HG02571 (cell line): ENCODE results near the gene ZFP36L2.

Source experiments
- ATAC-seq: cut with Tn5 transposase; IDR thresholded peaks from one replicate; pipeline ENCODE4 v1.9.1; 2021; ENCODE audit warnings: mild to moderate bottlenecking, moderate library complexity; ENCODE audit not compliant: unreplicated experiment

Gene ZFP36L2

DNA sequence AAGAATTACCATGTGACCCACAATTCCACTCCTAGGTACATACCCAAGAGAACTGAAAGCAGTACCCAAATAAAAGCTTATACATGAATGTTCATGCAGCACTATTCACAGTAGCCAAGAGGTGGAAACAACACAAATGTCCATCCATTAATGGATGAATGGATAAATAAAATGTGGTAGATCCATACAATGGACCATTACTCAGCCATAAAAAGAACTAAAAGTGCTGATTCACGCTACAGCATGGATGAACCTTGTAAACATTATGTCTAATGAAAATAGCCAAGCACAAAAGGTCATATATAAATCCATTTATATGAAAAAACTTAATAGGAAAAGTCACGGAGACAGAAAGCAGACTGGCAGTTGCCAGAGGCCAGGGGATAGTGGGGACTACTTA is 23.6 kb upstream of the ZFP36L2 start:
- ATAC-seq, result no peak

DNA sequence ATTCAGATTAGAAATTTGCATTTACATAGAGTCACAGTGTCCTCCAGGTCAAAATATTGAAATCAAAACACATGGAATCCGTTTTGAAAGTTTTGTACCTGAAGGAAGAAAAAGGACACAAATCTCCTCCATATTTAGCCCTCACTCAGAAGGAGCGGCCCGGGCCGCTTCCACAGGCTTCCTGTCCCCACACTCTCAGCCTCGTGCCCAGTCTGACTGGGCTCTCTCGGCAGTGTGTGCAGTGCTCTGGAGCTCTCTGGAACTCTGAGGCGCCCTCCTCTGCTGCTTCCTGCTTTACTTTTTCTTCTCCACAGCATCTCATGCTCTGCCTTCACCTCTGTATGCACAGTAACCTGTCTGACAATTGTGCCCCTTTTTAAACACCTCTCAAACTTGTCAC is 22.2 kb upstream of the ZFP36L2 start:
- no peak for ATAC-seq

DNA sequence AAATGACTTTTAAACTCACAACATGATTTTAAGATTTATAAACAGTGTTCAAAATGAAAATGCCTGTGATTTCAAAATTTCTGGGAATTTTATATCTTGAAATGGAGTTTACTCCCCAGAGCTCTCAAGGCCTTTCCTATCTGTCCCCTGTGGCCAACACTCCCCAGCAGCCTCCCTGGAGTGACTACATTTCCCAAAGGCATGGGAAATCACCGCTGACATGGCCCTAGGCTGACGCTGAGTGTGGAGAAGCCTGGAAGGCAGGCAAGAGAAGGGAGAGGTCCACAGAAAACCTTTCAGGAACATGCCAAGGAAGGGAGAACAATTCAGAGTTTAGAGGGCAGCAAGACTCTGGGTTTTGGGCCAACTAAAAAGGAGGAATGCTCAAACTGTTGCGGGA is 20.2 kb upstream of the ZFP36L2 start:
- no peak for ATAC-seq

DNA sequence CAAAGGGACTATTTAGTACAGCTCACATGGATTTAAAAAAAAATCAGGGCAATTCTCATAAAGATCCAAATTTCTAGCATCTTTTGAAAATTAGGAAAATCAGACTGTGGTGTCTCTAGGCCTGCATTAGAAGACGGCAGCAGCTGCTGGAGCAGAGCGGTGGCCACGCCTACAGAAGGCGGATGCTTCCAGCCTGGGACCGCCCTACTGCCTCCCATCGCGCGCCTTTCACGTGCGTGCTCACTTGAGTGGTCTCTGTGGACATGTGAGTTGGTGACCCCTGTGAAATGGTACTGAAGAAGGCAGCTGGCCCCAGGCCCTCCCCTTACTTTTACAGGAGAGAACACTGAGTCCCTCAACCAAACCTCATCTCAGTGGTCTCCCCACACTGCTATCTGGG is 15.2 kb upstream of the ZFP36L2 start:
- no peak for ATAC-seq

DNA sequence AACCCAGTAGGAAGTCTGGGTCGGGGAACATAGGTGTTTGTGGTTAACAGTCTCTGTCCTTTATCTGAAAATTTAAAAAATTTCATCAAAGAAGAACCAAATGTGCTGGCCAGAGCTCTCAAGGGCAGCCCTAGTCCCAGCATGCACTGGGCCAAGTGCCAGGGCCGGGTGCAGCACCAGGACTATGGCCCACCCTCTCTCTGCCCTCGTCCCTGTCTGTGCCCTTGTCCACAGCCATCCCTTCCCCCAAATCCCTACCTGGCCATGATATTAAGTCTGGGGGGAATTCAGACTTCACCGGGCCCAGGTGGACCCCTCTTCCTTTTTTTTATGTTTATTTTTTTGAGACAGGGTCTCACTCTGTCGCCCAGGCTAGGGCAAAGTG is 14.4 kb upstream of the ZFP36L2 start:
- ATAC-seq, result no peak

DNA sequence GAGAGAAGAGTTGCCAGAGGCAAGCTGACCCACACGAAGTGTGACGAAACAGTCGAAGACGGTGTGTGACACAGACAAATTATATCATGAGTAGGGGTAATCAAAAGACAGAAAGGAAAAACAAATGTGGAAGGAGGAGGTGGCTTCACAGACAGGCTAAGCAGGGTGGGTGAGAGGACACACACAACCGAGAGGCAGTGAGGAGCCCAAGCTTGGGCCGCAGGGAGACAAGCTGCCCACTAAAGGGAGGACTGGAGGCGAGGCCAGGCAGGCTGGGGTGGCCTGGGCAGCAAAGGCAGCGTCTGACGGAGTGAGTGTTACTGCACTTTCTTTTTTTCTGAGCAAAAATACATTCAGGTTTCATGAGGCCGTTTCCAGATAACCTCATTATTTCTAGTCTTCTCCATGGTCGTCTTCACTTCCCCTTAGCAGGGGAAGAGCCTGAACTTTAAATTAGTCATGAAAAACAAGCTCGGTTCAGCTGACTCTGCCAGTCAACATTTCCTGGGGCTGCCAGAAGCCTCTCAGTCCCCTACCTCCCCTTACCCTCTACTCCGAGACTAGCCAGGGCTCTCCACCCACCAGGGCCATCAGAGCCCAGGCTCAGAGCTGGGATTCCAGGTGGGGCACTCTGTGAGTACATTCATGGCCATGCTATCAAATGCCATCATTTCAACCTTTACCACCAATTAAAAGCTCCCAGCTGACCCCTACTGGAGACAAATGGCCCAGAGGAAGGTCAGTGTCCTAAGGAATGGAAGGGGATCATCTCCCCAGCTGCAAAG is 13.8 kb upstream of the ZFP36L2 start:
- no peak for ATAC-seq

DNA sequence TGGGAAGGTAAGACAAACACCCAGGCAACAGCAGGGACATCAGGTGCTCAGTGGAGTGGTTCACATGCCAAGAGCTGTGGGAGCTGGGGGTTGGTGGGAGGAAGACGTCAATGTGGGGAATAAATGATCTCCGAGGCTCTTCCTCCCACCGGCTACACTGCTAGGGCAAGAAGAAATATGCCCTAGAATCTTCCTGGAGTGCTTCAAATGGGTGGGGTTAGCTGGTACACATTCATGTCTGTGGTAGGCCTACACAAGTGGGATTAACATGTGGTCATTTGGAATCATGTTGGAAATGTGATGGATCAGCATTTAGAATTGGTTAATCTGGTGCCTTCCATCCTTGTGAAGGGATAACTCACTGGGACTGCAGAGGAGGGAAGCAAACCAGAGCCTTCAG is 12.4 kb upstream of the ZFP36L2 start:
- ATAC-seq, result no peak

DNA sequence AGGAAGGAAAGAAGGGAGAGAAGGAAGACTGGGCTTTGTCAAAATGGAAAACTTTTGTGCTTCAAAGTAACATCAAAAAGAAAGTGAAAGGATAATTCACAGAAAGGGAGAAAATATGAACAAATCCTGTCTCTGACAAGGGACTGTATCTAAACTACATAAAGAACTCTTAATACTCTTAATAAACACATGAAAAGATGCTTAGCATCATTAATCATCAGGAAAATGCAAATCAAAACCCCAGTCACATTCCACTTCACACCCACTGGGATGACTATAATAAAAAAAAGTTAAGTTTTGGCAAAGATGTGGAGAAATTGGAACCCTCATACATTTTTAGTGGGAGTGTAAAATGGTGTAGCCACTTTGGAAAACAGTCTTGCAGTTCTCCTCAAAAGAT is 11.8 kb upstream of the ZFP36L2 start:
- no peak for ATAC-seq

DNA sequence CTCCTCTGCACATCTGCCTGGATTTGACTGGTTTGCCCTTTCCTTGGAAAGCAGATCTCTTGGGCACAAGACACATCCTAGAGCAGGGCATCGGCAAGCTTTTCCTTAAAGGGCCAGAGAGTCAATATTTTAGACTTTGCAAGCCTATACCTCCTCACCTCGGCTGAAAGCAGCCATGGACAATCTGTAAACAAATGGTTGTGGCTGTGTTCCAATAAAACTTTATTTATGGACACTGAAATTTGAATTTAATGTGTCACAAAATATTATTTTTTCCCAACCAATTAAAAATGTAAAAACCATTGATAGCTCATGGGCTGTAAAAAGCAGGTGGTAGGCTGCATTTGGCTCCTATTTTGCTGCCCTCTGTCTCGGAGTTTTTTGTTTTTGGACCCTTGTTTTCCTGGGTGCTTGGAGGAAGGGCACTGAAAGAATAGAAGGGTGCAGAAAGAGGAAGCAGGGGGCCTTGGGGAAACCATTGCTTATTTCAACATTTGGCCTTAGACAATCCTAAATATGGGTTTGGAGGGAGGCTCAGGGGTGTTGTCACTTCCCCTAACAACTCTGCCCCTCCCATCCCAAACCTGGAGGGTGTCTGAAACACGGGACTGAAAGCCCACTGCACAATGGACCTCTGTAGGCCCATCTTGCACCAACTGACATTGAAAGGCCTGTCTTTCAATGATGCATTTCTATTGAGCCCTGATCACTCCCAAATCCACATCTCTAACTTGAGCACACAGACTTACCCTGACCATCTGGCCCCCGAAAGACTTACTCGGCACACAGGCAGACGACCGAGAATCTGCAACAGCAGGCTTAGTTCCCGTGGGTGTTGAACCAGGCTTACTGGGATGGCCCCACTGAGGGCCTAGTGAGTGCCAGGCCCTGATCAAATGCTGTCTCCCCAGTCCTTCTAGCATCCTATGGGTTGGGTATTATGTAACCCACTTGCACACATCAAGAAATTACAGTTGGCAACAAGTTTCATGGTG is 7.1 kb upstream of the ZFP36L2 start:
- no peak for ATAC-seq

DNA sequence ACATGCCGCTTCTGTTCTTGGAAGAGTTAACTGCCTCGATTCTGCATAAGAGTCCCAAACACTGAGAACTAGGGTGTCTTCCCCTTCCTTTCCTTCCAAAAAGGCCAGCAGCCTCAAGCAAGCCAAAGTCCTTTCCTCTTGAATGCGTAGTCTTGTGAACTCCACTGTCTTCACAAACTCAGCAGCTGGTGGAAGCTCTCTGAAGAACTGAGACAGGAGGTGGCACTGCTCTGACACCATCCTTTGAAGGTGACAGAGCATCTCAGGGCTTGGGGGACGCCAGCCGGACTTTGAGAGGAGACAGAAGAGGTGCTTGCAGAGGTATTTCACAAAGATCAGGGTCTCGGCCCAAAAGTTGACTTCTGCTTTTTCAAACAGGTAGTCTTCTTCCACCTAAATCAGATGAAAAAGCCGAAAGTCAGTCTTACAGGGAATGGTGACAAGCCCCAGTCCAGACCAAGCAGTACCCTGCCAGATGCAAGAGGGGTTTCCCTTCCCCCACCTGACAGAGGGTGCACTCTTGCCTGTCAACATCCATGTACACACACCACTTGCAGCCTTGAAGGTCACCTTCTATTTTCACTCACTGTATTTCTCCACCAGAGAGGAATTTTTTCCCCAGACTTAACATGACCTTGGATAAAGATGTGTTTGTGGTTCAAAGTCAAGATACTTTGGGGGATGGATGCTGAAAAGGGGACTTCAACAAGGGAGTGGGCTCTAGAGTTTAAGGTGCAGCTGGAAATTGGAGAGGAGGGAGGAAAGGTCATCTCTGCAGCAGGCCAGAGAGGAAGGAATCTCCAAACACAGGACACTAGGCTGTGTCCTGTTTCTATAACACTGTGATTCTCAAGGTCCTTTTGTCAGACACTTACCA is 4.8 kb upstream of the ZFP36L2 start:
- no peak for ATAC-seq

DNA sequence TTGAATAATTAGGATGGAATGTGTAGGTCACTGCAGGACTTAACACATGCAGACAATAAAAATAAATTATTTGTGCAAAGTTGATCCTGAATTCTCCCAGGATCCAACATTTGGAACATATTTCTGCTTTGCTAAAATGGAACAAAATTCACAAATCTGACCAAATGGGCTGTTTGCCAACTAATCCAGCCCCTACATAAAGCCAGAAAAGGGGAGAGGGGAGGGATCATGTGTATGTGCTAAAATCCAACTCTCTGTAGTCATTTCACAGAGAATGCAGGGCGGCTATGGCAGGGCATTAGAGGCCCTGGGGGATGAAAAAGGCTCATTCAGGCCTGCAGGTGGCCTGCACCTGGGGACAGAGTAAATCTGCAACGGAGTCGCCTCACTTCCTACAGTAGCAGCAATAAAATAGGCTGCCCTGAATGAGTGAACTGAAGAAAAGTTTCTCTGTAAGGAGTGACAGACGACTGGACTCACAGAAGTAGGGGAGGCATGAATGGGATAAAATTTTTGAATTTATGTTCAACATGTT is 4.0 kb upstream of the ZFP36L2 start:
- no peak for ATAC-seq

DNA sequence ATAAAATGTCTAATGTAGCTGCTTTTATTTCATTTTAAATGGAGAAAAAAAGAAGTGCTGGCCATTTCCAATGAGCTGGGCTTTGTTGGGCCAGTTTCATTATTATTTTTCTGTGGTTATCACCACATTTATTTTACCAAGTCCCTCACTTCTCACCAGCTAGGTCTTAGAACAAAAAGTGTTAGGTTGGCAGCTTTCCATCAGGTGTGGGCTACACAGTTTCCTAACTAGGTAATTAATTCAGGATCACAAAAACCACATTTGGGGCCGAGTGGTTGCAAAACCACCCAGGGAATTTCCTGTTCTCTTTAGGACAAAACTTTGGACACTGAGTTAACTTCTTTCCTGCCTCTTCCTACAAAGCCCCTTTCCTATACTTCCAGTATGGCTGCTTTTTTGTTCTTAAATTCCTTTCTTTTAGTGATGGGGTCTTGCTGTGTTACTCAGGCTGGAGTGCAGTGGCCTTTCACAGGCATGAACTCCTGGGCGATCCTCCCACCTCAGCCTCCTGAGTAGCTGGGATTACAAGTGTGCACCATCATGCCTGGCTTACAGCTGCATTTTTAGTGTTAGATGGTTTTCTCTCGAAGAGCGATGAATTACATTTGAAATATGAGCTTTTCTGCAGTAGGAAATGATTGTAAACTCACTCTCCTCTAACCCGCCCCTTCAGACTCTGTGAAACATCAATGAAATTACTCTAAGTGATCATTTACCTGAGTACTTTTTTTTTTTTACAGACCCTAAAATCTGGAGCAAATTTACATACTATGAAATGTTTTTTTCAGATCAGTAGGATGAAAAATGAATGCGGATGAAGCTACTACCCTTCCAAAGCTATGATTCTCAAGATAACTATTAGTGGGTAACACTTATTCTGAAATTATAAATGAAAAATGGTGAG is 2.6 kb upstream of the ZFP36L2 start:
- no peak for ATAC-seq

DNA sequence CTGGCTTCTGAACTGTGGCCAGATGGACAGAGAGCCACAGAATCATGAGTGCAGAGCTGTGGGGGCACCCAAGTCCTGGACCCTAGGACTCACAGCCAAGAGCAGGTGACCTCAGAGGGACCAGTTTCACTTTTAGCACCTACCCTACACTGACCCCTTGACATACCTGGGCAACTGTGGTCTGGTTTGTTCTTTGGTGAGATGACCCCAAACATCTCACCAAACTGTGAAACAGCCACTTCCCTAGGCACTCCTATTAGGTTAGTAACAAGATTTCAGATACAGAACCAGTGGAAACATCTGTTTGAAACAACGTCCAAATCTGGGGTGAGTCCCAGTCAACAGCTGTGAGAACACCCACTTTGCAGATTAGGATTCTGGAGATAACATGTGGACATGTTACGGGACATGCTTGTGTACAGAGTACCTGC is 1.9 kb upstream of the ZFP36L2 start:
- no peak for ATAC-seq

DNA sequence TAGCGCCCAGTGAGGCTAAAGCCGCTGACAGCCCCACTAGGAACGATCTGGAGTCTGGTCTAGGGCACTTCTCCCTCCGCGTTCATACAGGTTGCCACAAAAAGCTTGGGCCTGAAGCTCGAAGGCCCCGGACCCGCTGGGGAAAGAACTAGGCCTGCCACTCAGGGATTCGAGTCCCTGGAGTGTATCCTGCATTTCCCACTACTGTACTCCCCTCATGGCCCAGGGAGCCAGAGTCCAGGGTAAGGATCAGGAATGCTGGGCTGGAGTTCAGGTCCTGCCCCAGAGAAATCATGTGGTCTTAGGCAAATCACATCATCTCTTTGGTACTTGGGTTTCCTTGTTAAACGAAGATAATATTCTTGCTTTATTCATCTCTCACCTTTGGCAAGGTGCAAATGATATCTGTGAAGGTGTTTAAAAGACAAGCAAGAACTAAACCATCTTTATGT is 1.4 kb upstream of the ZFP36L2 start:
- no peak for ATAC-seq

DNA sequence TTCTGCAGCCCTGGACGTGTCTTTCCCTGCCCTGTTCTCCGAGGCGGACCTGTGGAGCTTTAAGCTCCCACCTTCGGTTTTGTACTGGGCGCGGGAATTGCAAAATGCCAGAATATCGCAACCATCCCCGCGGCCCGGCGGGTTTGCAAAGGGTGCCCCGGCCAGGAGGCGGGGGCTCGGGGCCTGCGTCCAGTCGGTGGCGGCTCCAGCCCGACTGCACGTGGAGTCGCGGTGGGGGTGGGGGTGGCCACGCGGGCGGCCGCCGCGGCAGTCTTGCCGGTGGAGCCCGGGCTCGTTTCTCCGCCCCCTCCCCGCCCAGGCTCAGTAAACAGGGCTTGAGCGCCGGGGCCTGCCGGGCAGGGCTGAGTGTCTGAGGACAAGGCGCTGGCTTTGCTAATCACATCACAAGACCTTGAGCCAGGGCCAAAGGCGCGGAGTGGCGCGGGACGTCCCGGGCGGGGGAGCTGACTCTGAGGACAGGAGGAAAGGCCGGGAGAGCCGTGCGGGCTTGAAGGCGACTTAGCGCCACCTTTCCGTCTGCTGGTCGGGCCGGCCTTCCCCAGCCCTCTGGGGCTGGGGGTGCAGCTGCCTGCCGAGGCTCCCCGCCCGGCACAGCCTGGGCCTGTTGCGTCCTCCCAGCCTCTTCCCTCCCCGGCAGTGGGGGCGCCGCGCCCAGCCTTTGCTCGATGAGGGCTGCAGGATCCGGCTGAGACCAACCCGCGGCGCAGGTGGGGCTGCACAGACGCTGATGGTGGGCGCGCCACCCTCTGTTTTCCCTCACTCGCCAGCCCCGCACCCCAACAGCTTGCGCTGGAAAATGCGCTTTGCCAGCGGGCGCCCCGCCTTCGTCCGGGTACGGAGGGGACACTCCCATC is 786 bp upstream of the ZFP36L2 start:
- ATAC-seq, result peak; percentile 21

DNA sequence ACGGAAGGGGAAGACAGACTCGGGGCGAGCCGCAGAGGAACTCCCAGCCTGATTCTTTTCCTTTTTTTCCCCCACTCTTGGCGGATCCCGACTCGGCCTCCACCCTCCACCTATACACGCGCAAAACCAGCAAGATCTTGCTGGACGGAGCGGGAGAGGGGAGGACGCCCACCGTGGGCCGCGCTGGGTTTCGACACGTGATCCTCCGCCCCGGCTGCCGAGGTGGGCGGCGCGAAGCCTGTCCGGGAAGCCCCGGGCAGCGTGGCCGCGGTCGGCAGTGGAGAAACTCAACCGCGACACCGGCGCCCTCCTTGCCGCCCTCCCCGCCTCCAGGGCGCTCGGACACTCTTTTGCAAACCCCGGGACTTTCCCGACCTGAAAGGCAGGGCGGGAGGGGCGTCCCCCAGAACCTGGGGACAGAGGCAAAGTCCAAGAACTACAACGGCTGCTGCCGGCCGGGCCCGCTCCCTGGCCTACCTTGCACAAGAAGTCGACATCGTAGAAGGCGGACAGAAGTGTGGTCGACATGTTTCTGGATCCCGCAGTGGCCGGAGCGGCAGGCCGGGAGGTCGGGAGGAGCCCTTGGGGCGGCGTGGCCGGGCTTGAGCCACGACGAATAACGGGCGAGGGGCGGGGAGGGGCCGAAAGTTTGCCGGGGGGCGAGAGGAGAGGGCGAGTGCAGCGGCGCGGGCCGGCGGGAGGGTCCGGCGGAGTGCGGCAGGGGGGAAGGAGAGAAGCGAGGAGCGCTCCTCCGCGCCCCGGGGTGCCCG is 433 bp downstream of the ZFP36L2 start:
- peak; percentile 33 for ATAC-seq

DNA sequence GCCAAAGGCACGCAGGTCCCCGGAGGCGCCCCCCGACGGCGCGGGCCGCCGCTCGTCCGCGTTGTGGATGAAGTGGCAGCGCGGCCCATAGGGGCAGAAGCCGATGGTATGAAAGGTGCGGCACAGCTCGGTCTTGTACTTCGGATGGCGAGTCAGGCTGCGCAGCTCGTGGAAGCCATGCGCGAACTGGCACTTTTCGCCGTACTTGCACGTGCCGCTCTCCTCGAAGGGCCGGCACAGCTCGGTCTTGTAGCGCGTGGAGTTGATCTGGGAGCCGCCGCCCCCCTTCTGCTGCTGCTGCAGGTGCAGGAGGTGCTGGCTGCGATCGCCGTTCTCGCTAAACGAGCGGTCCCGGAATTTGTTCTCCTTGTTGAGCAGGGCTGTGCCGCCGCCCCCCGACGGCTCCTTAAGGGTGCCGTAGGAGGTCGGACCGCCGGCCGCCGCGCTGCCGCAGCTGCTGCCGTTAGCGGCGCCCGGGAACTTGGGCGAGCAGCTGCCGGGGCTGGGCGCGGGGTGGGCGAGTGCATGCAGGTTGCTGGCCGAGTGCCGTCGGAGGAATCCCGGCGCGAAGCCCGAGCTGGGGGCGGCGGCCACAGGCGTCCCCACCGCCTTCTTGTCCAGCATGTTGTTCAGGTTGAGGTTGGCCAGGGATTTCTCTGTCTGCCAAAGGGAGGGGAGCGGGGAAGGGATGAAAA is 1.2 kb downstream of the ZFP36L2 start:
- no peak for ATAC-seq
